ENCODE data around the gene CHST2. TPM values are rescaled to one million over a fixed set of nuclear protein-coding genes. Genes with fewer than 3 reads are reported as not detected.

The CHST2 gene
- total RNA-seq, 1 donor from 2014 or later, result 13.4 TPM

- no peak for DNase-seq (ENCODE audit: low spot score)
Observed at GRCh38 chr3:143128227-143128955, 8.8 kb downstream of the CHST2 start.

- DNase-seq (ENCODE audit: low spot score), result no peak
Observed at GRCh38 chr3:143132246-143132980, 12.8 kb downstream of the CHST2 start.

- DNase-seq (ENCODE audit: low spot score), result no peak
Observed at GRCh38 chr3:143134471-143134870, 14.9 kb downstream of the CHST2 start.

- no peak for DNase-seq (ENCODE audit: low spot score)
Observed at GRCh38 chr3:143135150-143135549, 15.6 kb downstream of the CHST2 start.

GRCh38 chr3:143137435-143138036, 18.0 kb downstream of the CHST2 start:
- no peak for DNase-seq (ENCODE audit: low spot score)

- no peak for DNase-seq (ENCODE audit: low spot score)
Observed at GRCh38 chr3:143138953-143139352, 19.4 kb downstream of the CHST2 start.

- no peak for DNase-seq (ENCODE audit: low spot score)
Observed at GRCh38 chr3:143139762-143140161, 20.2 kb downstream of the CHST2 start.

- DNase-seq (ENCODE audit: low spot score), result no peak
Observed at GRCh38 chr3:143140550-143140949, 21.0 kb downstream of the CHST2 start.

GRCh38 chr3:143142354-143142753, 22.8 kb downstream of the CHST2 start:
- DNase-seq (ENCODE audit: low spot score), result no peak

GRCh38 chr3:143145906-143146305, 26.3 kb downstream of the CHST2 start:
- no peak for DNase-seq (ENCODE audit: low spot score)

GRCh38 chr3:143146486-143147274, 27.1 kb downstream of the CHST2 start:
- DNase-seq (ENCODE audit: low spot score), result no peak

- DNase-seq (ENCODE audit: low spot score), result no peak
Observed at GRCh38 chr3:143147707-143148106, 28.1 kb downstream of the CHST2 start.

- DNase-seq (ENCODE audit: low spot score), result no peak
Observed at GRCh38 chr3:143150071-143150470, 30.5 kb downstream of the CHST2 start.

- no peak for DNase-seq (ENCODE audit: low spot score)
Observed at GRCh38 chr3:143151004-143151731, 31.6 kb downstream of the CHST2 start.

- no peak for DNase-seq (ENCODE audit: low spot score)
Observed at GRCh38 chr3:143152043-143152442, 32.5 kb downstream of the CHST2 start.

- no peak for DNase-seq (ENCODE audit: low spot score)
Observed at GRCh38 chr3:143155756-143156155, 36.2 kb downstream of the CHST2 start.

GRCh38 chr3:143158014-143158988, 38.7 kb downstream of the CHST2 start:
- DNase-seq (ENCODE audit: low spot score), result no peak

- no peak for DNase-seq (ENCODE audit: low spot score)
Observed at GRCh38 chr3:143160437-143160836, 40.9 kb downstream of the CHST2 start.

GRCh38 chr3:143163562-143164100, 44.1 kb downstream of the CHST2 start:
- no peak for DNase-seq (ENCODE audit: low spot score)
